DOHH2 (cell line): ENCODE data around the gene IFNG.

Experiments used
- H3F3A ChIP-seq: fragments of 200-600 bp; sonication (generic), shearing (Covaris generic); 2 replicates; pipeline ENCODE4 v1.6.0; 2016; ENCODE audit warnings: antibody characterized with exemption, mild to moderate bottlenecking; ENCODE audit not compliant: control insufficient read depth, insufficient read depth
- H3K27ac ChIP-seq: fragments of 200-600 bp; sonication (generic); 2 replicates; pipeline ENCODE4 v1.5.1; 2014; ENCODE audit warnings: low read depth, mild to moderate bottlenecking, low read length, moderate library complexity
- H3K27me3 ChIP-seq: fragments of 200-600 bp; sonication (generic); 2 replicates; pipeline ENCODE4 v1.6.1; 2014; ENCODE audit warnings: mild to moderate bottlenecking, low read length, mixed read lengths; ENCODE audit not compliant: control insufficient read depth
- H3K36me3 ChIP-seq: fragments of 200-600 bp; sonication (generic); 2 replicates; pipeline ENCODE4 v1.6.1; 2014; ENCODE audit warnings: mild to moderate bottlenecking, low read length, moderate library complexity, mixed read lengths; ENCODE audit not compliant: control insufficient read depth
- H3K4me1 ChIP-seq: fragments of 200-600 bp; sonication (generic); 2 replicates; pipeline ENCODE4 v1.6.1; 2014; ENCODE audit warnings: mild to moderate bottlenecking, low read length, mixed read lengths; ENCODE audit not compliant: control insufficient read depth
- H3K4me2 ChIP-seq: fragments of 200-600 bp; sonication (generic); 2 replicates; pipeline ENCODE4 v1.6.0; 2014; ENCODE audit warnings: mild to moderate bottlenecking, low read length, moderate library complexity
- H3K4me3 ChIP-seq: fragments of 200-600 bp; sonication (generic); 2 replicates; pipeline ENCODE4 v1.5.1; 2014; ENCODE audit warnings: mild to moderate bottlenecking, low read length, mixed read lengths
- H3K79me2 ChIP-seq: fragments of 200-600 bp; sonication (generic); 2 replicates; pipeline ENCODE4 v1.6.1; 2014; ENCODE audit warnings: mild to moderate bottlenecking, low read length, mixed read lengths; ENCODE audit not compliant: control insufficient read depth
- H3K9me2 ChIP-seq: fragments of 200-600 bp; sonication (generic); replicated peaks from 2 replicates; pipeline ENCODE4 v1.6.1; 2014; ENCODE audit warnings: mild to moderate bottlenecking, low read length, mixed read lengths; ENCODE audit not compliant: control insufficient read depth
- H3K9me3 ChIP-seq: fragments of 200-600 bp; sonication (generic); 2 replicates; pipeline ENCODE4 v1.6.1; 2014; ENCODE audit warnings: antibody characterized with exemption, low read length, mixed read lengths; ENCODE audit not compliant: control insufficient read depth, insufficient read depth
- H4K20me1 ChIP-seq: fragments of 200-600 bp; sonication (generic); 2 replicates; pipeline ENCODE4 v1.6.0; 2014; ENCODE audit warnings: low read depth, mild to moderate bottlenecking, antibody characterized with exemption, low read length, moderate library complexity; ENCODE audit not compliant: control insufficient read depth, insufficient read depth
- CTCF ChIP-seq: fragments of 200-600 bp; sonication (generic); IDR thresholded peaks from one replicate; pipeline ENCODE4 v1.5.1; 2014; ENCODE audit warnings: antibody characterized with exemption, mild to moderate bottlenecking, low read depth, low read length; ENCODE audit not compliant: poor library complexity, severe bottlenecking
- EZH2phosphoT487 ChIP-seq: fragments of 200-600 bp; sonication (generic); IDR thresholded peaks from 2 replicates; pipeline ENCODE4 v1.6.1; 2017; ENCODE audit warnings: borderline replicate concordance, mild to moderate bottlenecking, antibody characterized with exemption, low read length, moderate library complexity, mixed read lengths

Gene IFNG

GRCh38 chr12:68139941-68140340 is 19.6 kb downstream of the IFNG start:
- H3K36me3 ChIP-seq, result no peaks in the 10 kb centered on the region
- no peaks in the 10 kb centered on the region for H3K27me3 ChIP-seq
- no peaks in the 10 kb centered on the region for H3K9me2 ChIP-seq
- no peaks in the 10 kb centered on the region for H3F3A ChIP-seq
- H3K4me1 ChIP-seq, result no peaks in the 10 kb centered on the region
- no peak overlapping the region for H3K4me2 ChIP-seq
- no peak overlapping the region for H3K4me3 ChIP-seq
- no peak for TF ChIP-seq CTCF
- TF ChIP-seq EZH2phosphoT487, result no peak
- H4K20me1 ChIP-seq, result no peaks in the 10 kb centered on the region
- no peak overlapping the region for H3K27ac ChIP-seq
- no peaks in the 10 kb centered on the region for H3K79me2 ChIP-seq
- H3K9me3 ChIP-seq, result no peaks in the 10 kb centered on the region

- no peaks in the 10 kb centered on the region for H3F3A ChIP-seq
- H3K27me3 ChIP-seq, result no peaks in the 10 kb centered on the region
- no peak overlapping the region for H3K4me3 ChIP-seq
- H3K9me2 ChIP-seq, result no peaks in the 10 kb centered on the region
- no peaks in the 10 kb centered on the region for H3K79me2 ChIP-seq
- H3K4me2 ChIP-seq, result no peak overlapping the region
- TF ChIP-seq EZH2phosphoT487, result no peak
- TF ChIP-seq CTCF, result no peak
- H3K4me1 ChIP-seq, result no peaks in the 10 kb centered on the region
- H4K20me1 ChIP-seq, result no peaks in the 10 kb centered on the region
- H3K27ac ChIP-seq, result no peak overlapping the region
- no peaks in the 10 kb centered on the region for H3K36me3 ChIP-seq
- no peaks in the 10 kb centered on the region for H3K9me3 ChIP-seq
Observed at GRCh38 chr12:68139001-68139400, 20.5 kb downstream of the IFNG start.

GRCh38 chr12:68138480-68138879 is 21.1 kb downstream of the IFNG start:
- no peak overlapping the region for H3K4me2 ChIP-seq
- H3K4me1 ChIP-seq, result no peaks in the 10 kb centered on the region
- H3K4me3 ChIP-seq, result no peak overlapping the region
- no peak overlapping the region for H3K27ac ChIP-seq
- H4K20me1 ChIP-seq, result no peaks in the 10 kb centered on the region
- H3K27me3 ChIP-seq, result no peaks in the 10 kb centered on the region
- H3K79me2 ChIP-seq, result no peaks in the 10 kb centered on the region
- no peaks in the 10 kb centered on the region for H3F3A ChIP-seq
- H3K9me3 ChIP-seq, result no peaks in the 10 kb centered on the region
- TF ChIP-seq CTCF (no peak), EZH2phosphoT487 (no peak)
- H3K36me3 ChIP-seq, result no peaks in the 10 kb centered on the region
- no peaks in the 10 kb centered on the region for H3K9me2 ChIP-seq
